GM12878 (cell line): ENCODE results near the gene SEMA7A.

Experiments
- CTCF ChIP-seq, 3 experiments: IDR thresholded peaks in 2 of 3; conservative IDR thresholded peaks in 1 of 3; 2 replicates each; pipeline ENCODE4 v1.5.1; 2011; ENCODE audit warnings: low read depth in 3 of 3, low read length in 3 of 3, mild to moderate bottlenecking in 3 of 3, control low read depth in 2 of 3, moderate library complexity in 2 of 3, inconsistent platforms in 1 of 3, mixed read lengths in 1 of 3; ENCODE audit not compliant: control insufficient read depth in 2 of 3, insufficient read depth in 1 of 3; ENCODE audit errors: extremely low read depth in 1 of 3
- EP300 ChIP-seq, 2 experiments: fragments of 150-350 bp in 1 of 2; IDR thresholded peaks; 2 replicates each; pipeline ENCODE4 v1.6.1; 2011 to 2012; ENCODE audit warnings: low read depth in 2 of 2, low read length in 2 of 2, borderline replicate concordance in 1 of 2, improper control_type of control experiment in 1 of 2, inconsistent platforms in 1 of 2; ENCODE audit not compliant: control insufficient read depth in 1 of 2
- EZH2 ChIP-seq: IDR thresholded peaks from 2 replicates; pipeline ENCODE4 v1.6.1; 2012; ENCODE audit warnings: low read depth, mild to moderate bottlenecking, control low read depth, inconsistent platforms, low read length, borderline replicate concordance; ENCODE audit not compliant: control insufficient read depth
- MXI1 ChIP-seq: fragments of 150-350 bp; IDR thresholded peaks from 2 replicates; pipeline ENCODE4 v1.6.1; 2011; ENCODE audit warnings: low read depth, mild to moderate bottlenecking, inconsistent platforms, low read length, improper control_type of control experiment
- PKNOX1 ChIP-seq: fragments of 450-650 bp; IDR thresholded peaks from 2 replicates; pipeline ENCODE4 v1.6.1; 2016; ENCODE audit warnings: mild to moderate bottlenecking
- POLR2A ChIP-seq: IDR thresholded peaks from 2 replicates; pipeline ENCODE4 v1.6.1; 2011; ENCODE audit warnings: low read depth, mild to moderate bottlenecking, low read length
- RAD21 ChIP-seq: IDR thresholded peaks from 2 replicates; pipeline ENCODE4 v1.6.1; 2011; ENCODE audit warnings: mild to moderate bottlenecking, low read depth, low read length, moderate library complexity; ENCODE audit not compliant: insufficient read depth
- SMC3 ChIP-seq: IDR thresholded peaks from 2 replicates; pipeline ENCODE4 v1.6.1; 2011; ENCODE audit warnings: low read length, improper control_type of control experiment, borderline replicate concordance
- ZBTB33 ChIP-seq: fragments of 450-650 bp; IDR thresholded peaks from 2 replicates; pipeline ENCODE4 v1.6.1; 2017; ENCODE audit warnings: mild to moderate bottlenecking

- TF ChIP-seq RAD21 (no peak), CTCF (IDR thresholded peaks at IDR 0.05 in 2 of 3, conservative IDR thresholded peaks at IDR 0.05 in 1 of 3; ENCODE audit: control insufficient read depth in 2 of 3, extremely low read depth in 1 of 3, insufficient read depth in 1 of 3, low read depth in 3 of 3, low read length in 3 of 3) (no peak), ZBTB33 (no peak), POLR2A (peak; percentile 7), EZH2 (no peak), PKNOX1 (no peak), EP300 (IDR thresholded peaks at IDR 0.05; ENCODE audit: borderline replicate concordance in 1 of 2, control insufficient read depth in 1 of 2, low read depth in 2 of 2, low read length in 2 of 2) (no peak), SMC3 (no peak), MXI1 (no peak)
Observed at GRCh38 chr15:74421302-74422245, 12.2 kb downstream of the SEMA7A start.
